GM21423 (cell line): ENCODE measurements around the gene LYG1.
"Not testable (repeated sequence)": the region's sequence is repeated elsewhere in the genome, so short reads cannot be mapped to it uniquely, and the experiment has no call there.

Experiments used
- ATAC-seq: cut with Tn5 transposase; IDR thresholded peaks from one replicate; pipeline ENCODE4 v1.9.1; 2021; ENCODE audit warnings: mild to moderate bottlenecking, moderate library complexity; ENCODE audit not compliant: unreplicated experiment

LYG1 gene

GRCh38 chr2:99278195-99278765 is 22.7 kb downstream of the LYG1 start:
- ATAC-seq = not testable (repeated sequence)

GRCh38 chr2:99275882-99276281 is 25.1 kb downstream of the LYG1 start:
- no peak for ATAC-seq

- no peak for ATAC-seq
These were observed 39.8 kb downstream of the LYG1 start for GRCh38 chr2:99261242-99261641.

- ATAC-seq = no peak
These were observed 40.8 kb downstream of the LYG1 start for GRCh38 chr2:99260184-99260583.

GRCh38 chr2:99259465-99259864 is 41.5 kb downstream of the LYG1 start:
- no peak for ATAC-seq

- no peak for ATAC-seq
These were observed 44.3 kb downstream of the LYG1 start for GRCh38 chr2:99256677-99257076.

GRCh38 chr2:99255491-99256318 is 45.3 kb downstream of the LYG1 start, which contains the start of gene LYG2:
Gene LYG2, minus strand, starts transcription at chr2:99255666. Its CDS starts 1,406 bp downstream, at chr2:99254260.
- ATAC-seq = no peak

GRCh38 chr2:99249951-99250350 is 51.0 kb downstream of the LYG1 start:
- ATAC-seq = no peak

- no peak for ATAC-seq
These were observed 58.8 kb downstream of the LYG1 start for GRCh38 chr2:99242151-99242550.

GRCh38 chr2:99240431-99240830 is 60.6 kb downstream of the LYG1 start:
- ATAC-seq = no peak

GRCh38 chr2:99238599-99238998 is 62.4 kb downstream of the LYG1 start:
- ATAC-seq = no peak
